ENCODE data around the gene LUC7L3. TPM values are rescaled to one million over a fixed set of nuclear protein-coding genes. Genes with fewer than 3 reads are reported as not detected.
"Not testable (repeated sequence)": the region's sequence is repeated elsewhere in the genome, so short reads cannot be mapped to it uniquely, and the experiment has no call there.

The LUC7L3 gene, protein sequence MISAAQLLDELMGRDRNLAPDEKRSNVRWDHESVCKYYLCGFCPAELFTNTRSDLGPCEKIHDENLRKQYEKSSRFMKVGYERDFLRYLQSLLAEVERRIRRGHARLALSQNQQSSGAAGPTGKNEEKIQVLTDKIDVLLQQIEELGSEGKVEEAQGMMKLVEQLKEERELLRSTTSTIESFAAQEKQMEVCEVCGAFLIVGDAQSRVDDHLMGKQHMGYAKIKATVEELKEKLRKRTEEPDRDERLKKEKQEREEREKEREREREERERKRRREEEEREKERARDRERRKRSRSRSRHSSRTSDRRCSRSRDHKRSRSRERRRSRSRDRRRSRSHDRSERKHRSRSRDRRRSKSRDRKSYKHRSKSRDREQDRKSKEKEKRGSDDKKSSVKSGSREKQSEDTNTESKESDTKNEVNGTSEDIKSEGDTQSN
- 229 TPM for total RNA-seq

GRCh38 chr17:50719144-50719923, at the start of gene LUC7L3:
Gene LUC7L3, plus strand, starts transcription at chr17:50719603. Its CDS starts 130 bp downstream, at chr17:50719733.
- peak; percentile 98 for ATAC-seq
- intact Hi-C loops (cut with DNase I): no loop called here
- peak; percentile 96 for DNase-seq (ENCODE audit: low spot score)

- intact Hi-C loops (cut with DNase I): no loop called here
- no peak for DNase-seq (ENCODE audit: low spot score)
- ATAC-seq: no peak
These were observed 47.3 kb upstream of the LUC7L3 start for GRCh38 chr17:50672071-50672470.

DNA sequence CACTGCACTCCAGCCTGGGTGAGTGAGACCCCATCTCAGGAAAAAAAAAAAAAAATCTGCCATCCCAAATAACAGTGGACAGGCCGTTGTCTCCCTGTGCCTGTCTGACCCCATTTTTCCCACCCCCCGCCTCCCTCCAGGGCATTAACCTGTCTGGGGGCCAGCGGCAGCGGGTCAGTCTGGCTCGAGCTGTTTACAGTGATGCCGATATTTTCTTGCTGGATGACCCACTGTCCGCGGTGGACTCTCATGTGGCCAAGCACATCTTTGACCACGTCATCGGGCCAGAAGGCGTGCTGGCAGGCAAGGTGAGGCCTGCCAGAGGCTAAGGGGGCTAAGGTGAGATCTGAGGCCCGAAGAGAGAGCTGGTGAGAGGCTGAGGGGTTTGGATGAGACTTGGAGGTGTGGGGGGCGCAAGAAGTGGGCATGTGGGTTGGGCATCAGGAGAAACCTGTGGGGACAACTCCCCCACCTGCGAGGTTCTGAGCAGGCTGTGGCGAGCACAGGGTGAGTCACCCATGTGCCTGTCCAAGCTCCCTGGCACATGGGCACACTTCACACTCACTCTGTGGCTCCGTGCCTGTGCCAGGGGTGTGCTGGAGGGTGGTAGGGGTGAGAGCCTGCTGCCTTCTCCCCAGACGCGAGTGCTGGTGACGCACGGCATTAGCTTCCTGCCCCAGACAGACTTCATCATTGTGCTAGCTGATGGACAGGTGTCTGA, 46.4 kb upstream of the LUC7L3 start:
- ATAC-seq (no peak), DNase-seq (ENCODE audit: low spot score) (peak; percentile 42)
- intact Hi-C loops (cut with DNase I): no loop called here

DNA sequence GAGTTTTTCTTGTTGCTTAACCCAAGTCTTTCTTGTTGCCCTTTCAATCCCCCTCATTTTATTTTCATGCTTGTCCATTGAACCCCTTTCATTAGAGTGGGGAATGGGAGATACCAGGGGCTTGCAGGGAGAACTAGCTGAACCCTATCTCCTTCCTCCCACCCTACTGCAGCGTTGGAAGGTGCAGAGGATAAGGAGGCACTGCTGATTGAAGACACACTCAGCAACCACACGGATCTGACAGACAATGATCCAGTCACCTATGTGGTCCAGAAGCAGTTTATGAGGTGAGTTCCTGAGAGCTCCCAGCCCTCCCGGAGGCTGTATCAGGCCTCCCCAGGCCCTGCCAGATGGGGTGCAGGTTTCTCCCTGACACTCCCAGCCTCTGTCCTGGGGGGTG, 44.2 kb upstream of the LUC7L3 start:
- intact Hi-C loops (cut with DNase I): no loop called here
- DNase-seq (ENCODE audit: low spot score): no peak
- no peak for ATAC-seq

- DNase-seq (ENCODE audit: low spot score) (no peak), ATAC-seq (no peak)
- intact Hi-C loops (cut with DNase I): no loop called here
These were observed 43.8 kb upstream of the LUC7L3 start for GRCh38 chr17:50675627-50676026.

DNA sequence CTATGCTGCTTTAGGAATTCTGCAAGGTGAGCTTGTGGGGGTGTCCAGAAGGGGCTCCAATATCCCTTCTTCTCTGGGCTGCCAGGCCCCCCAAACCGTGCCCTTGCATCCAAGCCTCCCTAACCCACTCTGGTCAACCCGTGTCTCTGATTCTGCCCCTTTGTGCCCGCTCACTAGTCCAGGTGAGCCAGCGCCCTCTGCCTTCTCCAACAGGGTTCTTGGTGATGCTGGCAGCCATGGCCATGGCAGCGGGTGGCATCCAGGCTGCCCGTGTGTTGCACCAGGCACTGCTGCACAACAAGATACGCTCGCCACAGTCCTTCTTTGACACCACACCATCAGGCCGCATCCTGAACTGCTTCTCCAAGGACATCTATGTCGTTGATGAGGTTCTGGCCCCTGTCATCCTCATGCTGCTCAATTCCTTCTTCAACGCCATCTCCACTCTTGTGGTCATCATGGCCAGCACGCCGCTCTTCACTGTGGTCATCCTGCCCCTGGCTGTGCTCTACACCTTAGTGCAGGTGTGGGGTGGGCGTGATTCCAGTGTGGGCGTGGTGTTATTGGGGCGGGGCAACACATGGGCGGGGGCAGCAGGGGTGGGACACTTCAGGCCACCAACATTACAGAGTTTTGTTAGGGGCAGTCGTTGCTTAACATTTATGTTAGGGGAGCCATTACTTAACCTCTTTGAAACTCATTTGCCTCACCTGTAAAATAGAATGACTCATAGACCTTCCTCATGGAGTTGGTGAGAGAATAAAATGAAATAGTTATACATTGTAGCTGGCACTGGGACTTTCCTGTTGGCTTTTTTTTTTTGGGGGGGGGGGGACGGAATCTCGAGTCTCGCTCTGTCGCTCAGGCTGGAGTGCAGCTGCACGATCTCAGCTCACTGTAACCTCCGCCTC, 43.1 kb upstream of the LUC7L3 start:
- ATAC-seq (no peak), DNase-seq (ENCODE audit: low spot score) (peak; percentile 57)
- intact Hi-C loops (cut with DNase I): no loop called here

GRCh38 chr17:50677851-50678375, 41.5 kb upstream of the LUC7L3 start:
- DNase-seq (ENCODE audit: low spot score) (peak; percentile 40), ATAC-seq (no peak)
- intact Hi-C loops (cut with DNase I): no loop called here

GRCh38 chr17:50679008-50679544, 40.3 kb upstream of the LUC7L3 start:
- intact Hi-C loops (cut with DNase I): no loop called here
- ATAC-seq (no peak), DNase-seq (ENCODE audit: low spot score) (peak; percentile 43)

GRCh38 chr17:50680126-50680525, 39.3 kb upstream of the LUC7L3 start:
- ATAC-seq: no peak
- DNase-seq (ENCODE audit: low spot score): no peak
- intact Hi-C loops (cut with DNase I): loop anchor here (5.0 kb wide), 1 partner anchor 128 kb away; no protein-coding TSS in a partner anchor

GRCh38 chr17:50680543-50681262, 38.7 kb upstream of the LUC7L3 start:
- intact Hi-C loops (cut with DNase I): loop anchor here (5.0 kb wide), 1 partner anchor 128 kb away; no protein-coding TSS in a partner anchor
- not testable (repeated sequence) for DNase-seq (ENCODE audit: low spot score)
- ATAC-seq: peak; percentile 41

- no peak for DNase-seq (ENCODE audit: low spot score)
- peak; percentile 82 for ATAC-seq
- intact Hi-C loops (cut with DNase I): loop anchor here (5.0 kb wide), 1 partner anchor 129 kb away; no protein-coding TSS in a partner anchor
These were observed 37.9 kb upstream of the LUC7L3 start for GRCh38 chr17:50681263-50682200.

DNA sequence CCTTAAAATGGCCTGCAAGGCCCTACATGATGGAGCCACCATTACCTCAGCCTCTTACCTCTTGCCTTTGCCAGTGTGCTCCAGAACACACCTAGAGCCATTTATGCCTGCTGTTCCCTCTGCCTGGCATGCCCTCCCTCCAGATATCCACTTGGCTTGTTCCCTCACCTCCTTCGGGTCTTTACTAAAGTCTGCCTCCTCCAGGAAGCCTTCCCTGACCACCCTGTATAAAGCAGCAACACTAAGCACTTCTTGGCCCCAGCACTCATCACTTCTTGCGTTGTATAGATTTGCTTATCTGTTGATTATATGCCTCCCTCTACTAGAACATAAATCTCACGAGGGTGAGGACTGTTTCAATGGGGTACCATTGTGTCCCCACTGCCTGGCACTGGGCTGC, 37.0 kb upstream of the LUC7L3 start:
- DNase-seq (ENCODE audit: low spot score): no peak
- no peak for ATAC-seq
- intact Hi-C loops (cut with DNase I): loop anchor here (5.0 kb wide), 1 partner anchor 130 kb away; no protein-coding TSS in a partner anchor

DNA sequence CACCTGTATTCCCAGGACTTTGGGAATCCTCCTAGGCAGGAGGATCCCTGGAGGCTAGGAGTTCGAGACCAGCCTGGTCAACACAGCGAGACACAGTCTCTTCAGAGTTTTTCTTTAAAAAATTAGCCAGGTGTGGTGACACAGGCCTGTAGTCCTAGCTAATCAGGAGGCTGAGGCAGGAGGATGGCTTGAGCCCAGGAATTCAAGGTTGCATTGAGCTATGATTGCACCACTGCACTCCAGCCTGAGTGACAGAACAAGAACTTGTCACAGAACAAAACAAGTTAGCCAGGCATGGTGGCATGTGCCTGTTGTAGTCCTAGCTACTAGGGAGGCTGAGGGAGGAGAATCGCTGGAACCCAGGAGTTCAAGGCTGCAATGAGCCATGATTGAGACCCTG, 36.5 kb upstream of the LUC7L3 start:
- ATAC-seq: no peak
- no peak for DNase-seq (ENCODE audit: low spot score)
- intact Hi-C loops (cut with DNase I): loop anchor here (5.0 kb wide), 1 partner anchor 131 kb away; no protein-coding TSS in a partner anchor

- no peak for ATAC-seq
- DNase-seq (ENCODE audit: low spot score): no peak
- intact Hi-C loops (cut with DNase I): loop anchor here (5.0 kb wide), 1 partner anchor 131 kb away; no protein-coding TSS in a partner anchor
These were observed 35.7 kb upstream of the LUC7L3 start for GRCh38 chr17:50683434-50684287.

- ATAC-seq: no peak
- DNase-seq (ENCODE audit: low spot score): no peak
- intact Hi-C loops (cut with DNase I): loop anchor here (5.0 kb wide), 1 partner anchor 132 kb away; no protein-coding TSS in a partner anchor
These were observed 35.2 kb upstream of the LUC7L3 start for GRCh38 chr17:50684288-50684611.
